ENCODE measurements around the gene COMMD7.
A peak's percentile ranks its signal among the peaks of the same experiment; 100 is the strongest.

COMMD7 gene

DNA sequence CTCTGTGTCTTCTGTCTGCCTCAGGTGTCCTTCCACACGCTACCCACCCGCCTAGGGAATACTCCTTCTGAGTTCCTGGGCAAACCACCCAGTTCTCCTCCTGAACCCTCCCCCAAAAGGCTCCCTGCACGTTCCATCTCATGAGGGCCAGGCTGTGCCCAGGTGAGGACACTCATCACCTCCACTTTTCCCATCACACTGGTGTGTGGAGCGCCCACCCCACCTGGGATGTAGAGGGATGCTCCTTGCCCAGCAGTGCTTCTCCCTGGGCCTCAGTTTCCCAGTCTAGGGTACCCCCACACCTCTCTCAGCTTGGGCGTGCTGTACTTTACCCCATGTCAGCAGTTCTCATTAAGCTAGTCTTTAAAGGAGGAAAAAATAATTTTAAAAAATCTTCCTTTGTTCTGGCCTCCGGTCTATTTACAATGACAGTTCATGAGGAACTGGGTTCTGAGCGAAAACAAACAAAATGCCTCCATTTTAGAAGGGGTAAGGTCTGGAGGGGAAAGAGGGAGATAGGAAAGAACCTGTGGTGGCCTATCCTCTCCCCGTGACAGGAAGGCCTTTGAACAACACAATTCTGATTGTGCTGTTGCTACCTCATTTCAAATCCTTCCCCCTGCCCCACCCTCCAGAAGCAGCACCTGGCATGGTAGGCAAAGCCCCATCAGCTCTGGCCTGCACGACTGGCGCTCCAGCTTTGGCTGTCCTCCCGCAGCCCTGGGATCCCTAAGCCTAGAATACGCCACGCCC is 67.9 kb downstream of the COMMD7 start:
- no peak for DNase-seq (ENCODE audit: low read depth)

DNA sequence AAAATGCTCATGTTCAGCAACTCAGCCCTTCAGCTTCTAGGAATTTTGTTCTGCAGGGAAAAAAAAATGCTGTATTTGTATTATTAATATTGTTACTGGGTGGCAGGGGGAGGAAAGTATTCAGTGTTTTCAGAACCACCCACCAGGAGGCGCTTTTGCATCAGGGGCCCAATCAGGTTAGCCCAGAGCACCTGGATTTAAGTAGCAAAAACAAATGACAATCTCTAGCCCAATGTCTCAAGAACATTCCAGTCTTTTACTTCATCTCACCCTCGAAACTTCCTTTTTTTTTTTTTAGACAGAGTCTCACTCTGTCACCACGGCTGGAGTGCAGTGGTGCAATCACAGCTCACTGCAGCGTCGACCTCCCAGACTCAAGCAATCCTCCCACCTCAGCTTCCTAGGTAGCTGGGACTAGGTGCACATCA is 68.9 kb downstream of the COMMD7 start:
- DNase-seq (ENCODE audit: low read depth): peak; percentile 45

DNA sequence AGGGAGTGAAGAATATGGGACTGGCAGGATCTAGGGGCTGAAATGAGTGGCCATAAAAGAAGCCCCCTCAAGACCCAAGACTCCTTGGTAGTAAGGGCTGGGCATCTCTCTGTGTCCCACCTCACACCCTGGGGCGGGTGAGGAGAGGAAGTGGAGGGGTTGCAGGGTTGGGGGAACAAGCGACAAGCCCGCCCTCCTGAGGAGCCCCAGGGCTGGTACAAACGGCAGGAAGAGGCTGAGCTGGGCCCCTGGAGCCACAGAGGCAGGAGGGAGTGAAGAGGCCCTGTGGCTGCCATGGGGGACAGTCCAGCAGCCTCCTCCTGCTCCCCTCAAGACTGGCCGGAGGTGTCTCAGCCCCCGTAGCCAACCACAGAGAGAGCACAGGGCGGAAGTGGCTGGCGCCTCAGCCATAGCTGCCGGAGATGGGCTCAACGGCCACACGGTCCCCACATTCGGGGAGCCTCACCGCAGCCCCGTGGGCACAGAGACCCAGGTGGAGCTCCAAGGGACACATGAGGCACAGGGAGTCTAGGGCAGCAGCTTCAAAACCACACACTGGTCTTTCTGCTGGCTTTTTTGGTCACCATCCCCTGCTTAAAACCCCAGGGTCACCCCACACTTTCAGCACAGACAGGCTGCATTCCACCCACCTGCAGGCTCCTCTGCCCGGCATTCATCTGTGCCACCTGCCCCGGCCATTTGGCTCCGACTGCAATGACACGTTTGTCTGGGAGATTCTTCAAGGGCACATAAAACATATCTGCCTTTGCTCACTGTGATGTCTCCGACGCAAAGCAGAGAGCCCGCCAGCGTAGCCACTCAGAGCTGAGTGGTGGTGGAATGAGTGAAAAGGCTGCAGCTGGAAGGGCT is 70.0 kb downstream of the COMMD7 start:
- no peak for DNase-seq (ENCODE audit: low read depth)

DNA sequence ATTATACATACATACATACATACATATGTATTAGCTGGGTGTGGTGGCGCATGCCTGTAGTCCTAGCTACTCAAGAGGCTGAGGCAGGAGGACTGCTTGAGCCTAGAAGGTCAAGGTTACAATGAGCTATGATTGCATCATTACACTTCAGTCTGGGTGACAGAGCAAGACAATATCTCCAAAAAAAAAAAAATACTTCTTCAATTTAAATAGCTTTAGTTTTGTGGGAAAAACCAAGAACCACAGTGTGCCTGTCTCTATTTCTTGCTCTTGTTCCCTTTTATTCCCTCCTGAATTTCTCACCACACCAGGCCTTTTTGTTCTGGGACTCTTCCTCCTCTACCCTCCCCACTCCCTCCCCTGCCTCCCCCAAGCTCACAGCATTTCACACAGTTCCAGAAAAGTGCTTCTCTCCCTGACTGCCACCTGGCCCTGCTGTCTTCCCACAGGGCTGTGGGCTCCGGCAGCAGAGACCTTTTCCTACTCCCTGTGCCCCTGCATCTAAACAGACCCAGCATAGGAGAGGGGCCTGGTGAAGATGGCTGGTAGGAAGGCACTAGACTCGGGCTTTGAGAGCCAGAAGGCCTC is 70.8 kb downstream of the COMMD7 start:
- no peak for DNase-seq (ENCODE audit: low read depth)

DNA sequence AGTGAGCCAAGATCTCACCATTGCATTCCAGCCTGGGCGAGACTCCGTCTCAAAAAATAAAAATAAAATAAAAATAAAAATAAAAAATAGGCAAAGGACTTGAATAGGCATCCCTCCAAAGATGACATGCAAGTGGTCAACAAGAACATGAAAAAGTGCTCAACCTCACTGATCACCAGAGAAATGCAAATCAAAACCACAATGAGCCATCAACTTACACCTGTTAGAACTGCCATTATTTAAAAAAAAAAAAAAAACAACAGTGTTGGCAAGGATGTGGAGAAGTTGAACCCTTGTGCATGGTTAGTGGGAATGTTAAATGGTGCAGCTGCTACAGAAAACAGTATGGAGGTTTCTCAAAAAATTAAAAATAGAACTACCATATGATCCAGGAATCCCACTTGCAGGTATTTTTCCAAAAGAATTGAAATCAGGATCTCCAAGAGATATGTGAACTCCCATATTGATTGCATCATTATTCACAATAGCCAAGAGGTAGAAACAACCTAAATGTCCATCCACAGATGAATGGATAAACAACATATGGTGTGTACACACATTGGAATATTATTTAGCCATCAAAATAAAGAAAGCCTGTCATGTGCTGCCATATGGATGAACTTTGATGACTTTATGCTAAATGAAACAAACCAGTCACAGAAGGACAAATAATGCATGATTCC is 72.4 kb downstream of the COMMD7 start:
- no peak for DNase-seq (ENCODE audit: low read depth)

DNA sequence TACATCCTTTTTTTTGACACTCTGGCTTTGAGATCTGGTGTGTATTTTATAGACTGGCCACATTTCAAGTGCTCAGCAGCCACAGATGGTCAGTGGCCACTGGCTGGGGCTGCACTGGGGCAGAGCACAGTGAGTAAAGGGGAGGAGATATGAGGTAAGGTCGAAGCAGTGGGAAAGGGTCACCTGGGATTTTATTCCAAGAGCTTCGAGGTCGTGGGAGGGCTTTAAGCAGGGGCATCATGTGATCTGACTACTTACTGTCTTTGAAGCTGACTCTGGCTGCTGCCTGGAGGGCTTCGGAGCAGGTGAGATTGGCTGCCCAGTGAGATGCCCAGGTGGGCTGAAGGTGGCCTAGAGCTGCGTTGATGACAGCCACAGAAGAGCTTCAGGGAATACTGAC is 76.2 kb downstream of the COMMD7 start:
- DNase-seq (ENCODE audit: low read depth): no peak

DNA sequence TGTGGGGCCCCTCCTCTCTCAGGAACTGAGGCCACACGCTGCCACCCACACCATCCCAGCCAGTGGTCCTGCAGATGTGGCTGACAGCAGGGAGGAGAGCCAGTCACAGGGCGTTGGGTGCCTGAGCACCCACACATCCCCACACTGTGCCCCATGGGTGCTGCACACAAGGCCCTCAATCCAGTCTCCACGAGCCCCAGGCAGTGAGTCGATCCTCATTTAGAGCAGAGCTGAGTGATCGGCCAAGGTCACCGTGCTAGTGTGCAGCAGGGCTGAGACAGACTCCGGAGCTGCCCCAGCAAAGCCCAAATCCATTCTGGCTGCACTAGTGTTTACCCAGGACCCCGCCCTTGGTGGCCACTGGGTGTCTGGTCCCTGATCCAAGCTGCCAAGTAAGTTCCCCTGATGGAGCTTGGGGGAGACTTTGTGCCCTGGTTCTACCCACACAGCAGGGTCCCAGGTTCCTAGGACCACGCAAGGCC is 78.5 kb downstream of the COMMD7 start:
- DNase-seq (ENCODE audit: low read depth): no peak

DNA sequence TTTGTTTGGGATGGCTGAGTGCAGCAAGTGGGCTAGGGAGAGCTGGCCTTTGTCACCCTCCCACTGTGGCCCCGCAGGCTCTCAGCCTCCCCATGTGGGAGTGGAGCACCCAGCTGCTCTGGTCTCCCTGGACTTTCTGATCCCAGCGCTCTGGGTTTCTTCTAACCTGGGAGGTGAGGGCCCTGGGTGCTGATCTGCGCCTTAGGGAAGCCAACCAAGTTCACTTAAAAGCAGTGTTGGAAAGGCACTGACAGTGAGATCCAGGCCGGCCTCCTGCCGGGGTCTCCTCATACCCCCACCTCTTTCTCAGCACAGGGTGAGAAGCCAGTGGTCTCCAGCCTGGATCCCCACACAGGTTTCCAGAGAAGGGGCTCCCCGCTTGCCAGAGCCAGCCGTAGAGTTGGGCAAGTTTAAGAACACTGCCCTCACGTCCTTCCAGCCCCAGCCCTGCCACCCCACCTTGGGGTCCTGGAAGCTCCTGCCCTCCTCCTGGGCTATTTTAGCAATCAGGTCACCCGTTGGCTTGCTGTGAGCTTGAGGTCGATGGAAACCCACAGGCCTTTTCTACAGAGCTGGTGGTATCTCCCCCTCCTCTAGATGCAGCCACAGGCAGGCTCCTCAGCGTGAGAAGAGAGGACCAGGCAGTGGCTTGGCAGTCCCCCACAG is 79.1 kb downstream of the COMMD7 start:
- no peak for DNase-seq (ENCODE audit: low read depth)

DNA sequence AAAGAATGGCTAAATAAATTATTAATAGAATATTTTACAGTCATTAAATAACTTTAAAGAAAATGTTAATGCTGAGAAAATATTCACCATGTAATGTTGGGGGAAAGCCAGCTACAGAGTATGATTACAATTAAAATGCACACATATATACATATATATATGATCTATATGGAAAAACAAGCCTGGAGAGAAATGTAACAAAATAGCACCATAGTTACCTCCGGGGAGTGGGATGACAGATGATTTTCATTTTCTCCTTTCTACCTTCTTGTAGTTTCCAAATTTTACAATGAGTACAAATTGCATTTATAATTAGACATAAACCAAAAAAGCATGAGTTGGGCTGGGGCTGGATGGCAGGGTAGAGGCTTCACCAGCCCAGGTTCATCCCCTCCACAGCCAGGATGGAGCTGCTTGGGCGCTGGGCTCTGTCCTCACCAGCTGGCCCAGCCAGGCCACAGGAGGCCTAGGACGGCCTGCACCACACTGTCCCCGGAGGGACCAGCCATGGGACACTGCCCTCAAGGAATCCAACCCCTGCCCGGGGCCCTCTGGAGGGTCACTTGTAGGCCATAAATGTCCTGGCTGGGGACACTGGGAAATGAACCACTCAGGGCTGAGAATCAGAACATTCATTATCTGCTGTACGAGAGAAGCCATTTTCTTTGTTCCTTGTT is 79.8 kb downstream of the COMMD7 start:
- no peak for DNase-seq (ENCODE audit: low read depth)

DNA sequence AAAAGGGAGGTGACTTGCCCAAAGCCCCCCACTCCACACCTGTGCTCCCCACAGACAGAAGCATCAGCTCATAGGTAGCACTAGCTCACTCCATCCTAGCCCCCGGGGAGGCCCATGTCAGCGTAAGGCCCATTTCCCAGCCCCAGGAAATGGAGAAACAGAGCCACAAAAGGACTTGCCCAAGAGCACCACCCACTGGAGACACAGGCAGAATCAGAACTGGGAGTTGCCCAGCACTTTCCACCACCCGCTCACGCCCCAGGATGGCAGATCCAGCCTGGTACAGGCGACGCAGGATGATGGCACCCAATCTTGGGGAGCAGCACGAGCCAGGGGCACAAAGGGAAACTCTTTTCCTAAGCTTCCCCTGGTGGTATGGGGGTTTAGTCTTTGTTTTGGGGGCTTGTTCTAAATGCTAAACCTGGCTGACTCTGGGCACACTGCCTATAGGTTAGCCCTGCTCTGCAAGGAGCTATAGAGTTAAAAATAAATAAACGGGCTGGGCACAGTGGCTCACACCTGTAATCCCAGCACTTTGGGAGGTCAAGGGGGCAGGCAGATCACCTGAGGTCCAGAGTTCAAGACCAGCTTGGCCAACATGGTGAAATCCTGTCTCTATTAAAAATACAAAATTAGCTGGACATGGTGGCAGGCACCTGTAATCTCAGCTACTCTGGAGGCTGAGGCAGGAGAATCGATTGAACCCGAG is 81.3 kb downstream of the COMMD7 start:
- no peak for DNase-seq (ENCODE audit: low read depth)

DNA sequence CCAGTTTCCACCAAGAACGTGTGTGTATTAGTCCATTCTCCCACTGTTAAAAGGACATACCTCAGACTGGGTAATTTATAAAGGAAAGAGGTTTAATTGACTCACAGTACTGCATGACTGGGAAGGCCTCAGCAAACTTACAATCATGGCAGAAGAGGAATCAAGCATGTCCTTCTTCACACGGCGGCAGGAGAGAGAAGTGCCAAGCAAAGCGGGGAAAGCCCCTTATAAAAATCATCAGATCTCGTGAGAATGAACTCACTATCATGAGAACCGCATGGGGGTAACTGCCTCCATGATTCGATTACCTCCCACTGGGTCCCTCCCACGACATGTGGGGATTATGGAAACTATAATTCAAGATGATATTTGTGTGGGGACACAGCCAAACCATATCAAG is 82.6 kb downstream of the COMMD7 start:
- DNase-seq (ENCODE audit: low read depth): no peak

DNA sequence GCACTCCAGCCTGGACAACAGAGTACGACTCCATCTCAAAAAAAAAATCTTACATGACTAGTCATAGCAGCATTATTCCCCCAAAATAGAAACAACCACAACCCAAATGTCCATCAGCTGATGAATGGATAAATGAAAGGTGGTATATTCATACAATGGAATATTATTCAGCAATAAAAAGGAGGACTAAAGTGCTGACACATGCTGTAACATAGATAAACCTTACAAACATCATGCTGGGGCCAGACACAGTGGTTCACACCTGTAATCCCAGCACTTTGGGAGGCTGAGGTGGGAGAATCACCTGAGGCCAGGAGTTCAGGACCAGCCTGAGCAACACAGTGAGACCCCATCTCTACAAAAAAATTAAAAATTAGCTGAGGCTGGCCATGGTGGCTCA is 86.4 kb downstream of the COMMD7 start:
- no peak for DNase-seq (ENCODE audit: low read depth)

DNA sequence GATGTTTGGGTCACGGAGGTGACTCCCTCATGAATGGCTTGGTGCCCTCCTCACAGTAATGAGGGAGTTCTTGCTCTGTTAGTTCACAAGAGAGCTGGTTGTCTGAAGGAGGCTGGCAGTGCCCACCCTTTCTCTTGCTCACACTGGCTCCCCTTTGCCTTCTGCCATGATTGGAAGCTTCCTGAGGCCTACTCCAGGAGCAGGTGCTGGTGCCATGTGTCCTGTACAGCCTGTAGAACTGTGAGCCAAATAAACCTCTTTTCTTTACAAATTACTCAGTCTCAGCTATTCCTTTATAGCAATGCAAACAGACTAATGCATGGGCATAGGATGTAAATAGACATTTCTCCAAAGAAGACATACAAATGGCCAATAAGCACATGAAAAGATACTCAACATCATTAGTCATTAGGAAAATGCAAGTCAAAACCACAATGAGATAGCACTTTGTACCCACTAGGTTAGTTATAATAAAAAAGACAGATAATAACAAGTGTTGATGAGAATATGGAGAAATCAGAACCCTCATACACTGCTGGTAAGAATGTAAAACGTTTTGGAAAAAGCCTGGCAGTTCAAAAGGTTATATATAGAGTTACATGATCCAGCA is 87.3 kb downstream of the COMMD7 start:
- no peak for DNase-seq (ENCODE audit: low read depth)

DNA sequence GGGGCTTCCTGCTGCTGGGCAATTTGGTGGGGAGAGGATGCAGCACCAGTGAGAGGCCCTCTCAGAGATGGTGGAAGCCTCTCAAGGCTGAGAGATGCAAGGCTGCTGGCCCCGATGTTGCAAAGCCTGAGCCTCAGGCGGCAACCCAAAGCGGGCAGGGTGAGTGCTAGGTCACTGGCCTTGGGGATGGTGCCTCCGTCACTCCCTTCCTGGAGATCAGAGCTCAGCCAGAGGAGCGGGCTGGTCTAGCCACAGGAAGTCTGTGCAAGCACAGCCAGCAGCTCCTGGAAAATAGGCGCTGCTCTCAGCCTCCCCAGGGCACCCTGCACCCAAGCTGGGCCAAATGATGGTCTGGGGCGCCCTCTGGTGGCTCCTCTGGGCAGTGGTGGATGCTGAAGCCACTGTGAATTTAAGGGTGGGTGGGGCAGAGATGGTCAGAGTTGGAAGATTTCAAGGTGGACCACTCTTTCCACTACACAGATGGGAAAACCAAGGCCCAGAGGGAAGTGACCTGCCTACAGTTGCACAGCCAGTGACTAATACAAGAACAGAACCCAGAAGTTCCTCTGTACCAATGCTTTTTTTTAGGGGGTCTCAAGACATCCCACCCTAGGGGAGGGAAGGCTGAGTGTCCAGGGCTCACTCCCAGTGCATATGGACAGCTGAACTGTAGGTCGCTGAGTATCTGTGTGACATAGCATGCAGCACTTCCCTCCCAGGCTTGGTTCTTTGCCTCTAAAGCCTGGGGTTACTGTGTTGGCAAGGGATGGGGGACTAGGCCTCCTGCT is 90.3 kb downstream of the COMMD7 start:
- DNase-seq (ENCODE audit: low read depth): peak; percentile 81
